Prostate gland (tissue), 2 donors: ENCODE data around the gene PTPRCAP. TPM values are rescaled to one million over a fixed set of nuclear protein-coding genes. Genes with fewer than 3 reads are reported as not detected.
"Not testable (repeated sequence)": the region's sequence is repeated elsewhere in the genome, so short reads cannot be mapped to it uniquely, and the experiment has no call there.

ENCODE experiments used
- DNase-seq: peaks from one replicate; pipeline ENCODE4 v3.0.0-alpha.2; 2019; ENCODE audit warnings: low spot score
- H3K27ac ChIP-seq, 2 donors: fragments of 200-600 bp; sonication (generic); 2 replicates each; pipeline ENCODE4 v1.5.1; 2017 to 2019
- H3K27me3 ChIP-seq: fragments of 200-600 bp; sonication (generic); replicated peaks from 2 replicates; pipeline ENCODE4 v1.5.1; 2019; ENCODE audit not compliant: insufficient read depth
- H3K36me3 ChIP-seq, 2 donors: fragments of 200-600 bp; sonication (generic); 1 replicate in 1 of 2; 2 replicates in 1 of 2; pipeline versions ENCODE4 v1.5.1 to v1.8.1; 2017 to 2019
- H3K4me1 ChIP-seq: fragments of 200-600 bp; sonication (generic); replicated peaks from 2 replicates; pipeline ENCODE4 v1.5.1; 2019
- H3K4me3 ChIP-seq, 2 donors: fragments of 200-600 bp; sonication (generic); 2 replicates each; pipeline ENCODE4 v1.5.1; 2017 to 2019
- H3K9me3 ChIP-seq: fragments of 200-600 bp; sonication (generic); 2 replicates; pipeline ENCODE4 v1.5.1; 2017
- CTCF ChIP-seq, 4 experiments: fragments of 200-600 bp in 2 of 4; fragments of 450-650 bp in 2 of 4; sonication (generic) in 2 of 4; IDR thresholded peaks; 1 replicate in 3 of 4; 2 replicates in 1 of 4; pipeline ENCODE4 v1.5.1; 2016 to 2019; ENCODE audit warnings: antibody characterized with exemption in 4 of 4, mild to moderate bottlenecking in 2 of 4, moderate library complexity in 2 of 4
- POLR2A ChIP-seq: fragments of 450-650 bp; IDR thresholded peaks from one replicate; pipeline ENCODE4 v1.6.1; 2016; ENCODE audit warnings: antibody characterized with exemption, mild to moderate bottlenecking
- POLR2AphosphoS5 ChIP-seq: sonication (generic); formaldehyde crosslinking; IDR thresholded peaks from one replicate; pipeline ENCODE4 v1.6.1; 2017; ENCODE audit warnings: antibody characterized with exemption
- WGBS: methylation state at CpG from one replicate; pipeline ENCODE4 v1.1.5; 2018; 5-methylcytosine and 5-hydroxymethylcytosine counted together
- intact Hi-C: fragments of 100-400 bp; cut with DNase I; formaldehyde crosslinking; loops from one replicate; pipeline ENCODE4 v1.14.2; 2022
- total RNA-seq, 2 donors: library from RNA; depleted of rRNA; stranded (reverse); fragments of >200 nt; gene quantifications; one replicate each; pipeline ENCODE4 v1.1.0, GENCODE V29; 2016

Gene PTPRCAP
- total RNA-seq, 2 donors from 2014 or later: 2.9 to 5.9 TPM

GRCh38 chr11:67404515-67405195, 32.8 kb downstream of the PTPRCAP start:
- no peaks in the 10 kb centered on the region for H3K9me3 ChIP-seq
- H3K27me3 ChIP-seq: no peaks in the 10 kb centered on the region
- DNase-seq: no peak
- H3K27ac ChIP-seq: no peak overlapping the region
- 58% methylated on average over 13 of the region's 13 CpGs for WGBS
- intact Hi-C loops: loop anchor here (5.0 kb wide), 2 partner anchors 63 to 103 kb away; partner anchors contain the start of genes CDK2AP2, PITPNM1 and TMEM134
- H3K4me3 ChIP-seq: no peak overlapping the region
- H3K36me3 ChIP-seq: no peaks in the 10 kb centered on the region
- H3K4me1 ChIP-seq: peaks cover 12% of the 10 kb centered on the region
- TF ChIP-seq POLR2AphosphoS5: no peak
- no peak for TF ChIP-seq CTCF (IDR thresholded peaks at IDR 0.05)
- no peak for TF ChIP-seq POLR2A

- not testable (repeated sequence) for H3K27ac ChIP-seq, H3K4me3 ChIP-seq, H3K27me3 ChIP-seq, H3K9me3 ChIP-seq, DNase-seq
- WGBS: 95% methylated on average over 9 of the region's 9 CpGs
- peaks cover 6 to 13% of the 10 kb centered on the region in 2 donors for H3K36me3 ChIP-seq
- intact Hi-C loops: loop anchor here (5.0 kb wide), 2 partner anchors 64 to 104 kb away; partner anchors contain the start of genes CDK2AP2, PITPNM1 and TMEM134
- H3K4me1 ChIP-seq: peaks cover 15% of the 10 kb centered on the region
These were observed 34.4 kb downstream of the PTPRCAP start for GRCh38 chr11:67403085-67403484.

GRCh38 chr11:67402192-67402839, 35.2 kb downstream of the PTPRCAP start:
- H3K36me3 ChIP-seq: peaks cover 6 to 13% of the 10 kb centered on the region in 2 donors
- intact Hi-C loops: loop anchor here (5.0 kb wide), 2 partner anchors 65 to 105 kb away; partner anchors contain the start of genes CDK2AP2, PITPNM1 and TMEM134

GRCh38 chr11:67401495-67402191, 35.8 kb downstream of the PTPRCAP start, which contains the start of gene PPP1CA:
PPP1CA (minus strand) TSS chr11:67401858; CDS start chr11:67401782, 76 bp downstream.
- no peaks in the 10 kb centered on the region for H3K9me3 ChIP-seq
- H3K4me3 ChIP-seq: peak within 1 kb of the TSS; percentile 67 to 94
- H3K27ac ChIP-seq: peak within 1 kb of the TSS; percentile 86 to 96
- peak; percentile 86 for DNase-seq
- peaks cover 6 to 13% of the 10 kb centered on the region in 2 donors for H3K36me3 ChIP-seq
- peak; percentile 67 for TF ChIP-seq POLR2A
- peak; percentile 38 to 82 (median 42) for TF ChIP-seq CTCF (IDR thresholded peaks at IDR 0.05)
- TF ChIP-seq POLR2AphosphoS5: peak; percentile 69
- WGBS: 3% methylated on average over 36 of the region's 73 CpGs
- peaks cover 15% of the 10 kb centered on the region for H3K4me1 ChIP-seq
- intact Hi-C loops: loop anchor here (5.0 kb wide), 2 partner anchors 66 to 106 kb away; partner anchors contain the start of genes CDK2AP2, PITPNM1 and TMEM134
- no peaks in the 10 kb centered on the region for H3K27me3 ChIP-seq

More at GRCh38 chr11:67402192-67402839, 35.2 kb downstream of the PTPRCAP start:
- H3K27me3 ChIP-seq, DNase-seq, H3K9me3 ChIP-seq: not testable (repeated sequence)
- 56% methylated on average over 19 of the region's 19 CpGs for WGBS
- H3K4me3 ChIP-seq: peak overlapping the region in 1 of 2 donors; percentile 94
- H3K27ac ChIP-seq: peak overlapping the region; percentile 86 to 96
- peaks cover 15% of the 10 kb centered on the region for H3K4me1 ChIP-seq

- Histone ChIP-seq H3K27me3 (no peaks in the 10 kb centered on the region), H3K36me3 (peaks cover 6 to 13% of the 10 kb centered on the region in 2 donors), H3K4me1 (peaks cover 15% of the 10 kb centered on the region), H3K4me3 (peak overlapping the region; percentile 67 to 94), H3K9me3 (no peaks in the 10 kb centered on the region), H3K27ac (peak overlapping the region; percentile 86 to 96)
- intact Hi-C loops: loop anchor here (5.0 kb wide), 2 partner anchors 66 to 106 kb away; partner anchors contain the start of genes CDK2AP2, PITPNM1 and TMEM134
- TF ChIP-seq CTCF (IDR thresholded peaks at IDR 0.05) (no peak), POLR2AphosphoS5 (no peak), POLR2A (no peak)
- 6% methylated on average over 14 of the region's 27 CpGs for WGBS
- no peak for DNase-seq
These were observed 36.5 kb downstream of the PTPRCAP start for GRCh38 chr11:67400942-67401494.
